GM12878 (cell line): ENCODE data around the gene NSMCE4A. TPM values are rescaled to one million over a fixed set of nuclear protein-coding genes. Genes with fewer than 3 reads are reported as not detected.

ENCODE experiments used
- ATAC-seq: fragments of 200-7000 bp; cut with Tn5 transposase; 3 replicates; pipeline ENCODE4 v1.9.1; 2020; ENCODE audit warnings: mild to moderate bottlenecking, moderate library complexity
- BruUV-seq: library from RNA; stranded (reverse); fragments of 400-500 nt; replicated peaks from 2 replicates; lab custom pipeline; 2021; lab: Mats Ljungman, UMichigan
- CTCF ChIA-PET: fragments of 300-600 bp; sonication (Branson Sonifier 250); formaldehyde crosslinking; extraction: SDS; loops from one replicate; lab custom pipeline; 2021; ENCODE audit warnings: inconsistent platforms; lab: Yijun Ruan, JAX
- POLR2A ChIA-PET: fragments of 350-600 bp; formaldehyde crosslinking; extraction: SDS; loops from one replicate; lab custom pipeline; 2021; ENCODE audit warnings: inconsistent platforms; lab: Charles Lee
- RAD21 ChIA-PET: fragments of 300-600 bp; sonication (Branson Sonifier 250); formaldehyde crosslinking; loops from one replicate; lab custom pipeline; 2023; ENCODE audit warnings: antibody characterized with exemption; ENCODE audit not compliant: unreplicated experiment; lab: Charles Lee
- SMC1A ChIA-PET: fragments of 300-600 bp; sonication (Branson Sonifier 250); formaldehyde crosslinking; loops from one replicate; lab custom pipeline; 2023; ENCODE audit not compliant: unreplicated experiment, uncharacterized antibody; lab: Charles Lee
- DNase-seq: peaks from one replicate; pipeline ENCODE4 v3.0.0-alpha.2; 2011; ENCODE audit warnings: low read depth, low spot score
- FAIRE-seq: peaks from 3 replicates; lab custom pipeline; 2011; peaks lifted over from hg19 to GRCh38; lab: Jason Lieb, UNC
- H2AFZ ChIP-seq: 2 replicates; pipeline ENCODE4 v1.6.0; 2011; ENCODE audit warnings: low read depth, low read length, control low read depth; ENCODE audit not compliant: control insufficient read depth
- H3K27ac ChIP-seq: 2 replicates; pipeline ENCODE4 v1.5.1; 2011; ENCODE audit warnings: control low read depth; ENCODE audit not compliant: control insufficient read depth, insufficient read depth
- H3K27me3 ChIP-seq, 2 experiments: replicated peaks in 1 of 2; 2 replicates each; pipeline versions ENCODE4 v1.6.0 to v1.6.1; 2011; ENCODE audit warnings: low read length in 1 of 2; ENCODE audit not compliant: control insufficient read depth in 2 of 2, insufficient read depth in 2 of 2
- H3K36me3 ChIP-seq, 2 experiments: 2 replicates each; pipeline ENCODE4 v1.5.1; 2011; ENCODE audit warnings: low read length in 1 of 2; ENCODE audit not compliant: control insufficient read depth in 2 of 2, insufficient read depth in 2 of 2
- H3K4me1 ChIP-seq: 2 replicates; pipeline ENCODE4 v1.6.1; 2011; ENCODE audit warnings: mild to moderate bottlenecking, low read length, moderate library complexity, mixed read lengths; ENCODE audit not compliant: control insufficient read depth, insufficient read depth
- H3K4me2 ChIP-seq: 2 replicates; pipeline ENCODE4 v1.6.0; 2011; ENCODE audit warnings: control low read depth; ENCODE audit not compliant: control insufficient read depth, insufficient read depth
- H3K4me3 ChIP-seq: fragments of 200-600 bp; sonication (generic); 2 replicates; pipeline ENCODE4 v1.5.1; 2016
- H3K79me2 ChIP-seq: 2 replicates; pipeline ENCODE4 v1.6.0; 2011; ENCODE audit warnings: low read length; ENCODE audit not compliant: control insufficient read depth, insufficient read depth
- H3K9ac ChIP-seq: 2 replicates; pipeline ENCODE4 v1.8.0; 2011; ENCODE audit warnings: low read length, control low read depth, mixed read lengths; ENCODE audit not compliant: control insufficient read depth, insufficient read depth
- H3K9me3 ChIP-seq: replicated peaks from 3 replicates; pipeline ENCODE4 v1.5.1; 2011; ENCODE audit warnings: mild to moderate bottlenecking, low read length; ENCODE audit not compliant: control insufficient read depth, insufficient read depth
- H4K20me1 ChIP-seq: 2 replicates; pipeline ENCODE4 v1.6.0; 2011; ENCODE audit not compliant: control insufficient read depth, insufficient read depth
- CUX1 ChIP-seq: IDR thresholded peaks from 2 replicates; pipeline ENCODE4 v1.6.1; 2012; ENCODE audit warnings: improper control_type of control experiment, low read depth, low read length; ENCODE audit not compliant: insufficient replicate concordance
- E2F8 ChIP-seq: fragments of 450-650 bp; IDR thresholded peaks from 2 replicates; pipeline ENCODE4 v1.6.1; 2018; ENCODE audit warnings: mild to moderate bottlenecking, low read depth, moderate library complexity; ENCODE audit not compliant: partially characterized antibody
- MAX ChIP-seq: IDR thresholded peaks from 2 replicates; pipeline ENCODE4 v1.6.1; 2012; ENCODE audit warnings: low read depth, low read length, improper control_type of control experiment
- MEF2A ChIP-seq: IDR thresholded peaks from 2 replicates; pipeline ENCODE4 v1.6.1; 2011; ENCODE audit warnings: low read depth, mild to moderate bottlenecking, low read length, moderate library complexity; ENCODE audit not compliant: insufficient read depth
- NKRF ChIP-seq: fragments of 450-650 bp; conservative IDR thresholded peaks from 2 replicates; pipeline ENCODE4 v1.6.1; 2017; ENCODE audit warnings: mild to moderate bottlenecking, moderate library complexity
- RFX5 ChIP-seq: IDR thresholded peaks from 2 replicates; pipeline ENCODE4 v1.6.1; 2011; ENCODE audit warnings: low read depth, low read length, improper control_type of control experiment
- TCF3 ChIP-seq: IDR thresholded peaks from 2 replicates; pipeline ENCODE4 v1.6.1; 2012; ENCODE audit warnings: low read depth, mild to moderate bottlenecking, low read length, borderline replicate concordance; ENCODE audit not compliant: insufficient read depth
- USF2 ChIP-seq: IDR thresholded peaks from 2 replicates; pipeline ENCODE4 v1.6.1; 2011; ENCODE audit warnings: low read depth, low read length, improper control_type of control experiment, borderline replicate concordance
- ZBED1 ChIP-seq: IDR thresholded peaks from 2 replicates; pipeline ENCODE4 v1.6.1; 2016; ENCODE audit warnings: borderline replicate concordance
- WGBS: methylation state at CpG from one replicate; pipeline ENCODE4 v1.1.6; 2016; ENCODE audit warnings: low lambda C conversion rate; ENCODE audit not compliant: insufficient replicate concordance, insufficient coverage; ENCODE audit errors: missing lambda C conversion rate; 5-methylcytosine and 5-hydroxymethylcytosine counted together
- in situ Hi-C: fragments of 300-500 bp; cut with MboI; formaldehyde crosslinking; loops from 9 replicates; pipeline ENCODE4 v1.14.3; 2018; ENCODE audit warnings: mixed read lengths
- intact Hi-C: fragments of 100-400 bp; cut with micrococcal nuclease; formaldehyde crosslinking; loops from one replicate; pipeline ENCODE4 v1.14.2; 2022; ENCODE audit not compliant: unreplicated experiment
- polyA plus RNA-seq, 11 experiments: library from polyadenylated mRNA; depleted of rRNA in 4 of 11; unstranded in 6 of 11; stranded (reverse) in 5 of 11; fragments of >200 nt; fragmentation: Nextera tagmentation in 4 of 11; fragmentation: Illumina TruSeq in 1 of 11; extraction: Ambion mirVana in 4 of 11; extraction: Trizol in 1 of 11; gene quantifications; 1 replicate in 1 of 11; 2 replicates in 10 of 11; pipeline versions ENCODE4 v1.2.1 to v1.2.3, GENCODE V29; 2011 to 2016; ENCODE audit warnings: inconsistent platforms in 2 of 11, missing spikeins in 2 of 11, low read depth in 1 of 11
- total RNA-seq, 4 experiments: library from RNA; depleted of rRNA in 3 of 4; stranded (reverse); fragments of >200 nt in 3 of 4; fragmentation: Illumina TruSeq in 1 of 4; extraction: Trizol in 1 of 4; gene quantifications; 2 replicates each; pipeline versions ENCODE4 v1.2.1 to v1.2.3, GENCODE V29; 2013 to 2021

NSMCE4A gene
- total and polyA plus RNA-seq, 10 of the 15 experiments (the other 5 are each of a cell fraction or from before 2014, with no cell fraction given): 14.2 to 105 (median 76.1) TPM

GRCh38 chr10:122018951-122019413 lies 44.0 kb upstream of the NSMCE4A start (continued):
- TF ChIP-seq NKRF: no peak
- TF ChIP-seq ZBED1: no peak

GRCh38 chr10:122018491-122018890 lies 43.5 kb upstream of the NSMCE4A start:
- Histone ChIP-seq H3K36me3 (no peaks in the 10 kb centered on the region), H3K4me2 (no peak overlapping the region), H3K9ac (no peak overlapping the region), H3K27me3 (no peaks in the 10 kb centered on the region; a peak in 2 of 4 replicates), H3K79me2 (no peaks in the 10 kb centered on the region), H3K9me3 (no peaks in the 10 kb centered on the region), H3K27ac (no peak overlapping the region), H4K20me1 (no peaks in the 10 kb centered on the region), H3K4me3 (no peak overlapping the region), H3K4me1 (no peaks in the 10 kb centered on the region), H2AFZ (no peak overlapping the region)
- SMC1A ChIA-PET: no interaction called here
- TF ChIP-seq MEF2A (no peak), CUX1 (no peak), ZBED1 (no peak), RFX5 (no peak), E2F8 (no peak), USF2 (no peak), TCF3 (no peak), MAX (no peak)
- intact Hi-C loops (no loop called here), in situ Hi-C loops (no loop called here)
- POLR2A ChIA-PET: no interaction called here
- RAD21 ChIA-PET: no interaction called here
- ATAC-seq (no peak), FAIRE-seq (no peak), DNase-seq (no peak)
- CTCF ChIA-PET: no interaction called here
- BruUV-seq: no TSS peak
- 38% methylated on average over 7 of the region's 7 CpGs for WGBS
